H1 (cell line): ENCODE data around the gene ERGIC2. TPM values are rescaled to one million over a fixed set of nuclear protein-coding genes. Genes with fewer than 3 reads are reported as not detected.

Experiments
- CTCF ChIA-PET: fragments of 300-600 bp; sonication (Branson Sonifier 250); formaldehyde crosslinking; loops from one replicate; lab custom pipeline; 2021; ENCODE audit not compliant: partially characterized antibody; lab: Charles Lee
- POLR2A ChIA-PET: fragments of 300-600 bp; sonication (Branson Sonifier 250); formaldehyde crosslinking; loops from one replicate; lab custom pipeline; 2021; ENCODE audit warnings: inconsistent platforms; ENCODE audit not compliant: partially characterized antibody; lab: Charles Lee
- DNase-seq, 2 experiments: peaks; one replicate each; pipeline versions ENCODE4 v3.0.0 to v3.0.0-alpha.2; 2010 to 2022; ENCODE audit warnings: low spot score in 2 of 2, low read depth in 1 of 2, mixed read lengths in 1 of 2
- FAIRE-seq: peaks from 2 replicates; lab custom pipeline; 2011; peaks lifted over from hg19 to GRCh38; lab: Jason Lieb, UNC
- H2AFZ ChIP-seq: 2 replicates; pipeline ENCODE4 v1.8.1; 2012; ENCODE audit warnings: low read length, inconsistent platforms
- H2AK5ac ChIP-seq: 2 replicates; pipeline ENCODE4 v1.6.1; 2013; ENCODE audit warnings: low read depth, low read length
- H2BK120ac ChIP-seq: replicated peaks from 2 replicates; pipeline ENCODE3; 2013; ENCODE audit warnings: low read depth, low read length, inconsistent platforms
- H2BK12ac ChIP-seq: 2 replicates; pipeline ENCODE4 v1.6.1; 2013; ENCODE audit warnings: low read depth, low read length
- H2BK15ac ChIP-seq: 2 replicates; pipeline ENCODE4 v1.6.1; 2013; ENCODE audit warnings: low read length
- H2BK20ac ChIP-seq: 2 replicates; pipeline ENCODE4 v1.6.1; 2013; ENCODE audit warnings: low read length
- H2BK5ac ChIP-seq: 2 replicates; pipeline ENCODE4 v1.6.1; 2013; ENCODE audit warnings: low read depth, low read length
- H3K14ac ChIP-seq: 2 replicates; pipeline ENCODE4 v1.6.1; 2013; ENCODE audit warnings: inconsistent platforms; ENCODE audit not compliant: insufficient read length
- H3K18ac ChIP-seq: 2 replicates; pipeline ENCODE4 v1.6.1; 2013; ENCODE audit warnings: low read length; ENCODE audit errors: extremely low read depth
- H3K23ac ChIP-seq: 2 replicates; pipeline ENCODE4 v1.6.1; 2013; ENCODE audit warnings: inconsistent platforms; ENCODE audit not compliant: insufficient read length
- H3K23me2 ChIP-seq: 2 replicates; pipeline ENCODE4 v1.6.1; 2013; ENCODE audit warnings: low read depth, low read length
- H3K27ac ChIP-seq: 2 replicates; pipeline ENCODE4 v1.6.1; 2011; ENCODE audit warnings: low read depth, low read length, inconsistent platforms
- H3K27me3 ChIP-seq, 4 experiments: replicated peaks in 1 of 4; 1 replicate in 1 of 4; 2 replicates in 3 of 4; pipeline versions ENCODE4 v1.6.1 to v1.8.1; 2011 to 2013; ENCODE audit warnings: low read length in 3 of 4, mild to moderate bottlenecking in 3 of 4, inconsistent platforms in 2 of 4, mixed read lengths in 2 of 4, moderate library complexity in 1 of 4; ENCODE audit not compliant: control insufficient read depth in 3 of 4, insufficient read depth in 3 of 4; ENCODE audit errors: extremely low read depth in 1 of 4
- H3K36me3 ChIP-seq, 4 experiments: 2 replicates each; pipeline versions ENCODE4 v1.6.1 to v1.8.1; 2011 to 2013; ENCODE audit warnings: mild to moderate bottlenecking in 4 of 4, low read length in 3 of 4, moderate library complexity in 2 of 4, control low read depth in 1 of 4, inconsistent platforms in 1 of 4; ENCODE audit not compliant: insufficient read depth in 4 of 4, control insufficient read depth in 2 of 4
- H3K4ac ChIP-seq: replicated peaks from 2 replicates; pipeline ENCODE3; 2013; ENCODE audit warnings: low read length, low read depth, mixed read lengths, inconsistent platforms; ENCODE audit not compliant: insufficient read length
- H3K4me1 ChIP-seq, 4 experiments: replicated peaks in 1 of 4; 1 replicate in 1 of 4; 2 replicates in 3 of 4; pipeline versions ENCODE4 v1.6.1 to v1.8.1; 2011 to 2013; ENCODE audit warnings: low read length in 3 of 4, inconsistent platforms in 2 of 4, mixed read lengths in 1 of 4; ENCODE audit not compliant: insufficient read depth in 4 of 4, control insufficient read depth in 3 of 4
- H3K4me2 ChIP-seq, 2 experiments: 2 replicates each; pipeline versions ENCODE4 v1.6.1 to v1.8.1; 2011 to 2013; ENCODE audit warnings: low read depth in 2 of 2, low read length in 2 of 2, control low read depth in 1 of 2, inconsistent platforms in 1 of 2, mild to moderate bottlenecking in 1 of 2; ENCODE audit not compliant: insufficient read depth in 1 of 2
- H3K4me3 ChIP-seq, 4 experiments: fragments of 200-600, 300-600 bp in 1 of 4; sonication (generic), shearing (Covaris generic), sonication (Bioruptor Twin) in 1 of 4; 2 replicates each; pipeline versions ENCODE4 v1.5.1 to v1.8.1; 2011 to 2016; ENCODE audit warnings: low read length in 4 of 4, low read depth in 3 of 4, control low read depth in 2 of 4, inconsistent platforms in 2 of 4, mild to moderate bottlenecking in 2 of 4, mixed read lengths in 1 of 4, moderate library complexity in 1 of 4; ENCODE audit not compliant: insufficient read depth in 2 of 4; ENCODE audit errors: extremely low read depth in 1 of 4
- H3K56ac ChIP-seq: replicated peaks from 2 replicates; pipeline ENCODE3; 2013; ENCODE audit warnings: low read depth, mild to moderate bottlenecking, mixed read lengths, low read length, inconsistent platforms; ENCODE audit not compliant: insufficient read length
- H3K79me1 ChIP-seq: 2 replicates; pipeline ENCODE4 v1.6.1; 2013; ENCODE audit warnings: low read depth, low read length, control low read depth
- H3K79me2 ChIP-seq, 2 experiments: 2 replicates each; pipeline versions ENCODE4 v1.6.1 to v1.8.1; 2012 to 2013; ENCODE audit warnings: low read length in 2 of 2, mild to moderate bottlenecking in 2 of 2, inconsistent platforms in 1 of 2; ENCODE audit not compliant: insufficient read depth in 2 of 2, control insufficient read depth in 1 of 2
- H3K9ac ChIP-seq, 4 experiments: replicated peaks in 1 of 4; 1 replicate in 1 of 4; 2 replicates in 3 of 4; pipeline versions ENCODE4 v1.6.1 to v1.8.1; 2011 to 2013; ENCODE audit warnings: low read depth in 3 of 4, low read length in 3 of 4, control low read depth in 2 of 4, mild to moderate bottlenecking in 2 of 4, moderate library complexity in 2 of 4, inconsistent platforms in 1 of 4; ENCODE audit errors: extremely low read depth in 1 of 4
- H3K9me3 ChIP-seq, 2 experiments: 2 replicates each; pipeline versions ENCODE4 v1.6.1 to v1.8.1; 2012 to 2013; ENCODE audit warnings: mild to moderate bottlenecking in 2 of 2, moderate library complexity in 2 of 2, control low read depth in 1 of 2, inconsistent platforms in 1 of 2, low read depth in 1 of 2, low read length in 1 of 2, mixed read lengths in 1 of 2; ENCODE audit not compliant: insufficient read depth in 2 of 2
- H4K20me1 ChIP-seq, 2 experiments: replicated peaks in 1 of 2; 2 replicates each; pipeline versions ENCODE3 to v1.8.1; 2011 to 2013; ENCODE audit warnings: inconsistent platforms in 2 of 2, low read length in 2 of 2, mild to moderate bottlenecking in 1 of 2; ENCODE audit not compliant: insufficient read depth in 2 of 2, control insufficient read depth in 1 of 2
- H4K5ac ChIP-seq: 2 replicates; pipeline ENCODE4 v1.6.1; 2013; ENCODE audit warnings: low read length, low read depth, mixed read lengths, inconsistent platforms; ENCODE audit not compliant: insufficient read length
- H4K8ac ChIP-seq: 2 replicates; pipeline ENCODE4 v1.8.0; 2013; ENCODE audit warnings: mild to moderate bottlenecking, moderate library complexity, low read length, inconsistent platforms; ENCODE audit not compliant: insufficient read depth; ENCODE audit errors: extremely low read depth
- H4K91ac ChIP-seq: replicated peaks from 2 replicates; pipeline ENCODE3; 2013; ENCODE audit warnings: low read length, mixed read lengths, inconsistent platforms; ENCODE audit not compliant: insufficient read length
- ASH2L ChIP-seq: fragments of 200-600, 300-600 bp; sonication (generic); IDR thresholded peaks from one replicate; pipeline ENCODE4 v1.7.1; 2017; ENCODE audit warnings: low read length
- BACH1 ChIP-seq: IDR thresholded peaks from 2 replicates; pipeline ENCODE4 v1.6.1; 2012; ENCODE audit warnings: low read length, improper control_type of control experiment
- CTBP2 ChIP-seq: IDR thresholded peaks from 2 replicates; pipeline ENCODE4 v1.7.0; 2011; ENCODE audit warnings: borderline replicate concordance, mild to moderate bottlenecking, moderate library complexity, mixed read lengths, low read length; ENCODE audit not compliant: insufficient read depth, insufficient read length
- EZH2 ChIP-seq: fragments of 200-600 bp; sonication (generic); IDR thresholded peaks from 2 replicates; pipeline ENCODE4 v1.7.1; 2012; ENCODE audit warnings: low read depth, mild to moderate bottlenecking, moderate library complexity, low read length, inconsistent platforms; ENCODE audit not compliant: severe bottlenecking
- GABPA ChIP-seq: IDR thresholded peaks from 2 replicates; pipeline ENCODE4 v1.6.1; 2011; ENCODE audit warnings: mild to moderate bottlenecking, low read length, moderate library complexity, borderline replicate concordance; ENCODE audit not compliant: insufficient read depth
- NANOG ChIP-seq: IDR thresholded peaks from 2 replicates; pipeline ENCODE4 v1.6.1; 2011; ENCODE audit warnings: low read length, low read depth, mild to moderate bottlenecking, inconsistent platforms; ENCODE audit not compliant: insufficient read depth, poor library complexity, severe bottlenecking
- POLR2A ChIP-seq, 2 experiments: IDR thresholded peaks; 1 replicate in 1 of 2; 2 replicates in 1 of 2; pipeline ENCODE4 v1.6.1; 2011; ENCODE audit warnings: low read depth in 2 of 2, low read length in 2 of 2, mild to moderate bottlenecking in 2 of 2; ENCODE audit errors: control extremely low read depth in 1 of 2
- POLR2AphosphoS5 ChIP-seq: IDR thresholded peaks from 2 replicates; pipeline ENCODE4 v1.6.1; 2011; ENCODE audit warnings: low read depth, low read length
- RBBP5 ChIP-seq: IDR thresholded peaks from 2 replicates; pipeline ENCODE4 v1.7.1; 2012; ENCODE audit warnings: low read depth, mild to moderate bottlenecking, inconsistent platforms, low read length, moderate library complexity, borderline replicate concordance
- RFX5 ChIP-seq: IDR thresholded peaks from 2 replicates; pipeline ENCODE4 v1.6.1; 2011; ENCODE audit warnings: low read depth, low read length, improper control_type of control experiment, borderline replicate concordance
- SIRT6 ChIP-seq: IDR thresholded peaks from one replicate; pipeline ENCODE4 v1.7.1; 2012; ENCODE audit warnings: low read length, inconsistent platforms
- SIX5 ChIP-seq: IDR thresholded peaks from 2 replicates; pipeline ENCODE4 v1.6.1; 2011; ENCODE audit warnings: mild to moderate bottlenecking, low read depth, low read length
- SP1 ChIP-seq: IDR thresholded peaks from 2 replicates; pipeline ENCODE4 v1.6.1; 2011; ENCODE audit warnings: low read depth, low read length
- SRF ChIP-seq: IDR thresholded peaks from 2 replicates; pipeline ENCODE4 v1.6.1; 2011; ENCODE audit warnings: mild to moderate bottlenecking, low read depth, low read length, moderate library complexity
- TAF1 ChIP-seq: IDR thresholded peaks from 2 replicates; pipeline ENCODE4 v1.6.1; 2011; ENCODE audit warnings: mild to moderate bottlenecking, low read depth, low read length
- TBP ChIP-seq: IDR thresholded peaks from 2 replicates; pipeline ENCODE4 v1.6.1; 2011; ENCODE audit warnings: low read depth, low read length, improper control_type of control experiment
- TEAD4 ChIP-seq: IDR thresholded peaks from 2 replicates; pipeline ENCODE4 v1.6.1; 2012; ENCODE audit warnings: low read depth, low read length, inconsistent platforms, mixed read lengths
- polyA plus RNA-seq, 7 experiments: library from polyadenylated mRNA; depleted of rRNA in 3 of 7; stranded (reverse) in 5 of 7; unstranded in 2 of 7; fragments of >200 nt in 5 of 7; fragments of 200-250 nt in 2 of 7; gene quantifications; 1 replicate in 5 of 7; 2 replicates in 1 of 7; 4 replicates in 1 of 7; pipeline versions ENCODE4 v1.2.1 to v1.2.3, GENCODE V29; 2011 to 2013; ENCODE audit warnings: missing spikeins in 2 of 7, mixed read lengths in 2 of 7
- total RNA-seq: library from RNA; stranded (reverse); fragmentation: NEBNext Ultra II Directional; extraction: Animal tissue kit (Norgen Biotek cat#: 25700); gene quantifications from 2 replicates; pipeline ENCODE4 v1.2.1, GENCODE V29; 2021

Gene ERGIC2
- total and polyA plus RNA-seq, 2 of the 8 experiments (the other 6 are each of a cell fraction or from before 2014, with no cell fraction given) = 16.5 to 61.8 TPM

- H4K5ac ChIP-seq = no peak overlapping the region
- H2BK15ac ChIP-seq = no peak overlapping the region
- no peak overlapping the region for H2BK20ac ChIP-seq
- no peaks in the 10 kb centered on the region for H3K79me1 ChIP-seq
- ChIA-PET CTCF (interaction anchor here (1.2 to 1.9 kb wide), 4 partner anchors 11 to 92 kb away, joined by 3 to 8 read pairs (median 4); no protein-coding TSS in a partner anchor), POLR2A (no interaction called here)
- H3K9ac ChIP-seq = no peak overlapping the region
- no peak for FAIRE-seq
- no peak overlapping the region for H3K4me3 ChIP-seq
- no peak overlapping the region for H2BK5ac ChIP-seq
- no peak overlapping the region for H3K4ac ChIP-seq
- no peaks in the 10 kb centered on the region for H3K36me3 ChIP-seq
- no peak overlapping the region for H3K14ac ChIP-seq
- no peak overlapping the region for H3K18ac ChIP-seq
- peaks cover 0 to 5% (median 0%) of the 10 kb centered on the region in 4 experiments; a peak in 1 of 7 replicates for H3K4me1 ChIP-seq
- H3K4me2 ChIP-seq = no peak overlapping the region
- H3K56ac ChIP-seq = no peak overlapping the region
- no peaks in the 10 kb centered on the region for H3K79me2 ChIP-seq
- H2BK12ac ChIP-seq = no peak overlapping the region
- no peak overlapping the region for H4K91ac ChIP-seq
- no peak overlapping the region for H4K8ac ChIP-seq
- no peak overlapping the region for H2AFZ ChIP-seq
- no peaks in the 10 kb centered on the region for H3K27me3 ChIP-seq
- H3K23me2 ChIP-seq = no peaks in the 10 kb centered on the region
- no peak overlapping the region for H3K27ac ChIP-seq
- H3K23ac ChIP-seq = no peak overlapping the region
- no peaks in the 10 kb centered on the region for H4K20me1 ChIP-seq
- no peak overlapping the region for H2AK5ac ChIP-seq
- no peak for DNase-seq
- no peak overlapping the region for H2BK120ac ChIP-seq
- peaks cover 3 to 5% of the 10 kb centered on the region in 2 experiments; a peak in 2 of 4 replicates for H3K9me3 ChIP-seq
- TF ChIP-seq CTBP2 (no peak), GABPA (no peak), SIRT6 (no peak), NANOG (no peak), BACH1 (no peak), ASH2L (no peak), TBP (no peak), POLR2A (IDR thresholded peaks at IDR 0.05; ENCODE audit: control extremely low read depth in 1 of 2, low read depth in 2 of 2, low read length in 2 of 2) (no peak), SP1 (no peak), POLR2AphosphoS5 (no peak), RFX5 (no peak), RBBP5 (no peak), TEAD4 (no peak), SRF (no peak), EZH2 (no peak), TAF1 (no peak), SIX5 (no peak)
Measured at GRCh38 chr12:29428633-29429032, 47.7 kb upstream of the ERGIC2 start.
